ENCODE measurements around the gene EPHB1.

GRCh38 chr3:134775831-134776230, 19.2 kb upstream of the EPHB1 start:
- no peak for TF ChIP-seq CTCF (IDR thresholded peaks at IDR 0.05)
- TF ChIP-seq POLR2A (IDR thresholded peaks at IDR 0.05): no peak

Data from esophagus squamous epithelium (tissue), 4 donors.